A673 (cell line): ENCODE results near the gene OR56A4.

Source experiments
- EZH2 ChIP-seq: fragments of 200-600 bp; sonication (generic); IDR thresholded peaks from 2 replicates; pipeline ENCODE4 v1.6.1; 2017; ENCODE audit warnings: borderline replicate concordance, low read depth, mild to moderate bottlenecking, mixed read lengths, antibody characterized with exemption, low read length; ENCODE audit not compliant: poor library complexity, severe bottlenecking
- TF ChIP-seq, protein P1 (sequence below): fragments of 300-800, 200-600 bp; sonication (generic); conservative IDR thresholded peaks from 2 replicates; pipeline ENCODE4 v1.5.1; 2017; ENCODE audit warnings: low read depth, mild to moderate bottlenecking, antibody characterized with exemption, low read length, moderate library complexity, mixed read lengths

DNA sequence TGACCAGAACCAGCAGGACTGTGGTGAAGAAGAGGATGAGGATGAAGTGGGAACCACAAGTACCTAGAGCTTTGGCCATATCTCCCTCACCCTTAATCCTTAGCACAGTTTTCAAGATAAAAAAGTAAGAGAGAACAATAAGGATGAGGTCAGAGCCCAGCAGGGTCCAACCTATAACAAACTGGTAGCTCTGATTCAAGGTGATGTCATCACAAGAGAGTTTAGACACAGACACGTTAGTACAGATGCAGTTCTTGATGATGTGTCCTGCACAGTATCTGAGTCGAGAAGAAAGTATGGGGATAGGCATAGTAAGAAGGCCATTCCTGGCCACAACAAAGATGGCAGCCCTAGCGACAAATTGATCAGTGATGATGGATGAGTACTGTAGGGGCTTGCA, 39.0 kb downstream of the OR56A4 start:
- TF ChIP-seq, protein P1, sequence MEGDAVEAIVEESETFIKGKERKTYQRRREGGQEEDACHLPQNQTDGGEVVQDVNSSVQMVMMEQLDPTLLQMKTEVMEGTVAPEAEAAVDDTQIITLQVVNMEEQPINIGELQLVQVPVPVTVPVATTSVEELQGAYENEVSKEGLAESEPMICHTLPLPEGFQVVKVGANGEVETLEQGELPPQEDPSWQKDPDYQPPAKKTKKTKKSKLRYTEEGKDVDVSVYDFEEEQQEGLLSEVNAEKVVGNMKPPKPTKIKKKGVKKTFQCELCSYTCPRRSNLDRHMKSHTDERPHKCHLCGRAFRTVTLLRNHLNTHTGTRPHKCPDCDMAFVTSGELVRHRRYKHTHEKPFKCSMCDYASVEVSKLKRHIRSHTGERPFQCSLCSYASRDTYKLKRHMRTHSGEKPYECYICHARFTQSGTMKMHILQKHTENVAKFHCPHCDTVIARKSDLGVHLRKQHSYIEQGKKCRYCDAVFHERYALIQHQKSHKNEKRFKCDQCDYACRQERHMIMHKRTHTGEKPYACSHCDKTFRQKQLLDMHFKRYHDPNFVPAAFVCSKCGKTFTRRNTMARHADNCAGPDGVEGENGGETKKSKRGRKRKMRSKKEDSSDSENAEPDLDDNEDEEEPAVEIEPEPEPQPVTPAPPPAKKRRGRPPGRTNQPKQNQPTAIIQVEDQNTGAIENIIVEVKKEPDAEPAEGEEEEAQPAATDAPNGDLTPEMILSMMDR: no peak
- no peak for TF ChIP-seq EZH2
